ENCODE measurements around the gene GMEB1.
"Not testable (repeated sequence)": the region's sequence is repeated elsewhere in the genome, so short reads cannot be mapped to it uniquely, and the experiment has no call there.

GRCh38 chr1:28691627-28692026 is 23.0 kb downstream of the GMEB1 start:
- TF ChIP-seq, protein P1, sequence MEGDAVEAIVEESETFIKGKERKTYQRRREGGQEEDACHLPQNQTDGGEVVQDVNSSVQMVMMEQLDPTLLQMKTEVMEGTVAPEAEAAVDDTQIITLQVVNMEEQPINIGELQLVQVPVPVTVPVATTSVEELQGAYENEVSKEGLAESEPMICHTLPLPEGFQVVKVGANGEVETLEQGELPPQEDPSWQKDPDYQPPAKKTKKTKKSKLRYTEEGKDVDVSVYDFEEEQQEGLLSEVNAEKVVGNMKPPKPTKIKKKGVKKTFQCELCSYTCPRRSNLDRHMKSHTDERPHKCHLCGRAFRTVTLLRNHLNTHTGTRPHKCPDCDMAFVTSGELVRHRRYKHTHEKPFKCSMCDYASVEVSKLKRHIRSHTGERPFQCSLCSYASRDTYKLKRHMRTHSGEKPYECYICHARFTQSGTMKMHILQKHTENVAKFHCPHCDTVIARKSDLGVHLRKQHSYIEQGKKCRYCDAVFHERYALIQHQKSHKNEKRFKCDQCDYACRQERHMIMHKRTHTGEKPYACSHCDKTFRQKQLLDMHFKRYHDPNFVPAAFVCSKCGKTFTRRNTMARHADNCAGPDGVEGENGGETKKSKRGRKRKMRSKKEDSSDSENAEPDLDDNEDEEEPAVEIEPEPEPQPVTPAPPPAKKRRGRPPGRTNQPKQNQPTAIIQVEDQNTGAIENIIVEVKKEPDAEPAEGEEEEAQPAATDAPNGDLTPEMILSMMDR (IDR thresholded peaks at IDR 0.05) = not testable (repeated sequence)
- not testable (repeated sequence) for TF ChIP-seq CEBPB (IDR thresholded peaks at IDR 0.05); POLR2A (IDR thresholded peaks at IDR 0.05; ENCODE audit: low read length)

All from A549 (cell line).